ENCODE results near the gene FGR. TPM values are rescaled to one million over a fixed set of nuclear protein-coding genes. Genes with fewer than 3 reads are reported as not detected.
"Not testable (repeated sequence)": the region's sequence is repeated elsewhere in the genome, so short reads cannot be mapped to it uniquely, and the experiment has no call there.

FGR gene
- polyA plus RNA-seq, 1 experiment = not detected

DNA sequence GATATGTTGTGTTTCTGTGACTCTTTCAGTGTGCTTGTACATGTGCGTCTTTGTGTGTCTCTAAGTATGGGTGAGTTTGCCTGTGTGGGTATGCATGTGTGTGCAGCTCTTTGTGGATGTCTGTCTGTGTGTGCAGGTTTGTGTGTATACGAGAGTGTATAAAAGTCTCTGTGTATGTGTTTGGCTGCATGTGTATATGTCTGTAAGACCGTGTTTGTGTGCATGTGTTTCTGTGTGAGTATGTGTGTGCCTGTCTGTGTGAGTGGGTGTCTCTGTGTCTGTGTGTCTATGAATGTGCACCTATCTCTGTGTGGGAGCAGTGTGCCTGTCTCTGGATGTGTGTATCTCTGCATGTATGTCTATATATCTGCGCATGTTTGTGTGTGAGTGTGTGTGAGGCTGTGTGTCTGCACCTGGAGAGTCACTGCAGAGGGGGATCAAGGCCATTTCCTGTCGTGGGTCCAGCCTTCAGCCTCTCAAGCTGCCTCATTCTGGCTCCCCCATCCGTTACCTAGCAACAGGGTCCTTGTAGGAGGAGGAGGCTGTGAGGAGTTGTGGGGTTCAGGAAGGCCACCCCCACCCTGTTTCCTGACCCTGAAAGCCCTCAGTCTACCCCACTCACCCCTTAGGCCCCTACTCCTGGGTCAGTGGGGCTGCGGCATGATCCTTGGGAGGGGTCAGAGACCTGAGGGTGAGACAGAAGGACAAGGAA lies 10.4 kb downstream of the FGR start:
- no peaks in the 10 kb centered on the region for H3K27me3 ChIP-seq (ENCODE audit: control insufficient read depth, insufficient read depth, low read length)
- CTCF ChIA-PET = interaction anchor here (0.8 to 1.9 kb wide), 6 partner anchors 9 to 45 kb away, joined by 3 to 6 read pairs (median 4); no protein-coding TSS in a partner anchor
- TF ChIP-seq, protein P1, sequence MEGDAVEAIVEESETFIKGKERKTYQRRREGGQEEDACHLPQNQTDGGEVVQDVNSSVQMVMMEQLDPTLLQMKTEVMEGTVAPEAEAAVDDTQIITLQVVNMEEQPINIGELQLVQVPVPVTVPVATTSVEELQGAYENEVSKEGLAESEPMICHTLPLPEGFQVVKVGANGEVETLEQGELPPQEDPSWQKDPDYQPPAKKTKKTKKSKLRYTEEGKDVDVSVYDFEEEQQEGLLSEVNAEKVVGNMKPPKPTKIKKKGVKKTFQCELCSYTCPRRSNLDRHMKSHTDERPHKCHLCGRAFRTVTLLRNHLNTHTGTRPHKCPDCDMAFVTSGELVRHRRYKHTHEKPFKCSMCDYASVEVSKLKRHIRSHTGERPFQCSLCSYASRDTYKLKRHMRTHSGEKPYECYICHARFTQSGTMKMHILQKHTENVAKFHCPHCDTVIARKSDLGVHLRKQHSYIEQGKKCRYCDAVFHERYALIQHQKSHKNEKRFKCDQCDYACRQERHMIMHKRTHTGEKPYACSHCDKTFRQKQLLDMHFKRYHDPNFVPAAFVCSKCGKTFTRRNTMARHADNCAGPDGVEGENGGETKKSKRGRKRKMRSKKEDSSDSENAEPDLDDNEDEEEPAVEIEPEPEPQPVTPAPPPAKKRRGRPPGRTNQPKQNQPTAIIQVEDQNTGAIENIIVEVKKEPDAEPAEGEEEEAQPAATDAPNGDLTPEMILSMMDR (IDR thresholded peaks at IDR 0.05; ENCODE audit: insufficient read depth, low read depth, low read length) = no peak
- DNase-seq (ENCODE audit: low read depth) = no peak
- POLR2A ChIA-PET = no interaction called here
- no peak overlapping the region for H3K4me3 ChIP-seq (ENCODE audit: low read depth, low read length)
- H3K36me3 ChIP-seq (ENCODE audit: control insufficient read depth, insufficient read depth, low read length) = no peaks in the 10 kb centered on the region

DNA sequence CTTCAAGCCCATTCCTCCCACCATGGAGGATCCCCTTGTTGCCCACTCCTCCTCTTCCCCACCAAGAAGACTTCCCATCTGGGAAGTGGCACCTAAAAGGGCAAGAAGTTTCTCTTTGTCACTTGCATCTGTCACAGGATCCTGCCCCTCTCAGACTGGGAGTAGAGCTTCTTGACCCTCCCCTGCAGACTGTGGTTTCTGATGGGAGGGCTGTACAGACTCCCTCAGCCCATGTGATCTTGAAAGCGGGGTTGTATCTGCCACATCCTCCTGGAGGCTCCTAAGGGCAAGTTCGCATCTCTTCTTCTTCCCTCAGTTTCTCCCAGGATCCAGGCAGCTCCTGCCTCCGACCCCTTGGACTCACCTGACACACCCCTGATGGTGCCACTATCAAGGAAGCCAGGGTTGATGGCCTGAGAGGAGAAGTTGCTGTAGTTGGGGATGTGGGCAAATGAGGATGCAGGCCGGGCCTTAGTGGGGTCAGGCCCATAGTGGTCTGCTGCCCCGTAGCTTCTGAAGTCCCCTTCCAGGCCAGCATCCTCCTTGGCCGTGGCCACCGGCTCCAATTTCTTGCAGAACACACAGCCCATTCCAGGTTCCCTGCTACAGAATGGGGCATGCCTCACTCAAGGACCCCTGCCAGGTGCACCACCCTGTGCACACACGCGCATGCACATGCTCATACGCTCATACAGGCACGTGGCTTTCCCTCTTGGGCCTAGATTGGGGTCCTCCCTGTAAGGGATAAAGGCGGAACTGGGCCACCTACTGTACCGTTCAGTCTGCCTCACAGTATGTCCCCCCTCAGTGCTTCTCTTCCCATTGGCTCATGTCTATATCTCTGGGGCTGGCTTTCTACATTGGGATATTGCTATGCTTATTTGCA lies 11.4 kb downstream of the FGR start:
- H3K36me3 ChIP-seq (ENCODE audit: control insufficient read depth, insufficient read depth, low read length) = no peaks in the 10 kb centered on the region
- DNase-seq (ENCODE audit: low read depth) = no peak
- H3K27me3 ChIP-seq (ENCODE audit: control insufficient read depth, insufficient read depth, low read length) = no peaks in the 10 kb centered on the region
- CTCF ChIA-PET = interaction anchor here (0.7 to 1.1 kb wide), 2 partner anchors 10 to 35 kb away, joined by 3 read pairs; no protein-coding TSS in a partner anchor
- no peak overlapping the region for H3K4me3 ChIP-seq (ENCODE audit: low read depth, low read length)
- POLR2A ChIA-PET = no interaction called here
- TF ChIP-seq, protein P1 (IDR thresholded peaks at IDR 0.05; ENCODE audit: insufficient read depth, low read depth, low read length) = no peak

DNA sequence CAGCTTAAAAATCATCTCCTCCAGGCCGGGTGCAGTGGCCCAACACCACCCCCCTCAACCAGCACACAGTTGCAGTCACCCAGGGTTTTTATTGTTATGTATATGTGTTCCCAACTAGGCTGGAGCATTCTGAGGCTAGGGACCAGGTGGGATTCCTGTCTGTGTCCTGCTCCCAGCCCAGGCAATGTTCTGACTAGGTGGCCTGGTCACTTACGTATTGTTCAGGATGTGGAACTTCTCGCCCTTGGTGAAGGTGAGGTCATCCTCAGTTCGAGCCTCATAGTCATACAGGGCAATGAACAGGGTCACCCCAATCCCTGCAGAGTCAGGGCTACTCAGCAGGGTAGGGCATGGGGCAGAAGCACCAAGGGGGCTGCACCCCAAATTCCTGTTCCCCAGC lies 12.2 kb downstream of the FGR start:
- H3K4me3 ChIP-seq (ENCODE audit: low read depth, low read length) = no peak overlapping the region
- H3K36me3 ChIP-seq (ENCODE audit: control insufficient read depth, insufficient read depth, low read length) = no peaks in the 10 kb centered on the region
- H3K27me3 ChIP-seq (ENCODE audit: control insufficient read depth, insufficient read depth, low read length) = no peaks in the 10 kb centered on the region
- TF ChIP-seq, protein P1 (IDR thresholded peaks at IDR 0.05; ENCODE audit: insufficient read depth, low read depth, low read length) = no peak
- DNase-seq (ENCODE audit: low read depth) = no peak
- POLR2A ChIA-PET = no interaction called here
- CTCF ChIA-PET = interaction anchor here (0.7 kb wide), 1 partner anchor 36 kb away, joined by 3 read pairs; no protein-coding TSS in a partner anchor

DNA sequence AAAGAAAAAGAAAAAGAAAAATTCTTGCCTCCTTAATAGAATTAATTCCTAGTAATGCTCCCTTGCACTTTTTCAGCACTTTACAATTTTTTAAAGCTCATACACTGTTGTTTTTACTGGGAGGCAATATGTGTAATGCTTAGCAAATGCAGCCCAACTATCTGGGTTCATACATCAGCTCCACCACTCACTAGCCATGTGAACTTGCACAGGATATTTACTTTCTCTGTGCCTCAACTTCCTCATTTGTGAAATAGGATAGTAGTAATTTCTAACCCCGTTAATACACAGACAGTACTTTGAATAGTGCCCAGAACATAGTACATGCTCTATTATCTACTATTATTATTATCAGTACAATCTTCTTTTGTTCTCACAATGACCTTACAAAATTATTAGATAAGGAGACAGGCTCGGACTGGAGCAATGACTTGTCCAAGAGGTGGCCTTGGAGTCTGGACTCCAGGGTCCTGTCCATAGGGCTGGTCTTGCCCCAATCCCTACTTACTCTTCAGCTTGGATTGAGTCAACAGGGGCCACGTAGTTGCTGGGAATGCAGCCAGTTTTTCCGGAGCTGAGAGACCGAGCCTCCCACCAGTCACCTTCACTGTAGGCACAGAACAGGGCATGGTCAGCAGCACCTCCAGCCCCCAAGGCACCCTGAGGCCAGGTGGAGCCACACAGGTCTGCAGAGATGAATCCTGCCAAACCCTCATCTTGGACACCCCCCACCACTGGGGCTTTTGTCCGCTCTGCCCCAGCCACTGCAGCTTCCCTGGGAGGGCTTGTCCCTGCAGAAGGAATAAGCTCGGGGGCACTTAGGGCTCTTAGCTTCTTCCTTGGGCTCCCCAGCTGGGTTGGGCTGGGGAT lies 13.7 kb downstream of the FGR start:
- POLR2A ChIA-PET = no interaction called here
- Histone ChIP-seq H3K4me3 (ENCODE audit: low read depth, low read length) (no peak overlapping the region), H3K27me3 (ENCODE audit: control insufficient read depth, insufficient read depth, low read length) (no peaks in the 10 kb centered on the region), H3K36me3 (ENCODE audit: control insufficient read depth, insufficient read depth, low read length) (no peaks in the 10 kb centered on the region)
- TF ChIP-seq, protein P1 (IDR thresholded peaks at IDR 0.05; ENCODE audit: insufficient read depth, low read depth, low read length) = no peak
- DNase-seq (ENCODE audit: low read depth) = no peak
- CTCF ChIA-PET = interaction anchor here (0.7 to 4.5 kb wide), 3 partner anchors 11 to 15 kb away, joined by 4 to 39 read pairs (median 6); no protein-coding TSS in a partner anchor

DNA sequence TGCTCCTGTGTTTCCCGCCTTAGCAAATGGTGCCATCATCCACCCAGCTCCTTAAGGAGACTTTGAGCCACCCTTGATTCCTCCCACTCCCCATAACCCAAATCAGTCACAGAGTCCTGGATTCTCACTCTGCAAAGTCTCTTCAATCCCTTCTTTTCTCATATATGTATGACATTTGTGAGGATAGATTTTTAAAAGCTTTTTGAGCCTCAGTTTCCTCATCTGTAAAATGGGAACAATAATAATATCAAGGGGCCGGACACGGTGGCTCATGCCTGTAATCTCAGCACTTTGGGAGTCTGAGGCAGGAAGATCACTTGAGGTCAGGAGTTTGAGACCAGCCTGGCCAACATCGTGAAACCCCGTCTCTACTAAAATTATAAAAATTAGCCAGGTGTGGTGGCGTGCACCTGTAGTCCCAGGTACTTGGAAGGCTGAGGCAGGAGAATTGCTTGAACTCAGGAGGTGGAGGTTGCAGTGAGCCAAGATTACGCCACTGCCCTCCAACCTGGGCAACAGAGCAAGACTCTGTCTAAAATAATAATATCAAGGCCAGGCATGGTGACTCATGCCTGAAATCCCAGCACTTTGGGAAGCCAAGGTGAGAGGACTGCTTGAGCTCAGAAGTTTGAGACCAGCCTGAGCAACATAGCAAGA lies 15.1 kb downstream of the FGR start:
- DNase-seq (ENCODE audit: low read depth); H3K36me3 ChIP-seq (ENCODE audit: control insufficient read depth, insufficient read depth, low read length); POLR2A ChIA-PET; H3K4me3 ChIP-seq (ENCODE audit: low read depth, low read length); H3K27me3 ChIP-seq (ENCODE audit: control insufficient read depth, insufficient read depth, low read length): not testable (repeated sequence)
- CTCF ChIA-PET = interaction anchor here (0.6 to 4.5 kb wide), 4 partner anchors 10 to 288 kb away, joined by 3 to 39 read pairs (median 6); no protein-coding TSS in a partner anchor

Data from BJ (cell line).